ENCODE measurements around the gene NAV3.

DNA sequence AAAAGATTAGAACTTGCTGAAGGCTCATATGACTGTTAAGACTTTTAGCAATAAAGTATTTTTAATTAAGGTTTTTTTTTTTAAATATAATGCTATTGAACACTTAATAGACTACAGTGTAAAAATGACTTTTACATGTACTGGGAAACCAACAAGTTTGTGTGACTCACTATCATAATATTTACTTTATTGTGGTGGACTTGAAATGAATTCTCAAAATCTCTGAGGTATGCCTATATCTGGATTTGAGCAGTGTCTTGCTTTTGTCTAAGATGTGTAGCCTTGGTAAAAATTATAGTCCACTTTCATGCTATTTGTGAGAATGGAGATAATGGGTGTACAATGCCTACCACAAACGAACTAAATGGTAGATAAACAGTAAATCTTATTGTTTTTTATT, 33.9 kb upstream of the NAV3 start:
- TF ChIP-seq, protein P1, sequence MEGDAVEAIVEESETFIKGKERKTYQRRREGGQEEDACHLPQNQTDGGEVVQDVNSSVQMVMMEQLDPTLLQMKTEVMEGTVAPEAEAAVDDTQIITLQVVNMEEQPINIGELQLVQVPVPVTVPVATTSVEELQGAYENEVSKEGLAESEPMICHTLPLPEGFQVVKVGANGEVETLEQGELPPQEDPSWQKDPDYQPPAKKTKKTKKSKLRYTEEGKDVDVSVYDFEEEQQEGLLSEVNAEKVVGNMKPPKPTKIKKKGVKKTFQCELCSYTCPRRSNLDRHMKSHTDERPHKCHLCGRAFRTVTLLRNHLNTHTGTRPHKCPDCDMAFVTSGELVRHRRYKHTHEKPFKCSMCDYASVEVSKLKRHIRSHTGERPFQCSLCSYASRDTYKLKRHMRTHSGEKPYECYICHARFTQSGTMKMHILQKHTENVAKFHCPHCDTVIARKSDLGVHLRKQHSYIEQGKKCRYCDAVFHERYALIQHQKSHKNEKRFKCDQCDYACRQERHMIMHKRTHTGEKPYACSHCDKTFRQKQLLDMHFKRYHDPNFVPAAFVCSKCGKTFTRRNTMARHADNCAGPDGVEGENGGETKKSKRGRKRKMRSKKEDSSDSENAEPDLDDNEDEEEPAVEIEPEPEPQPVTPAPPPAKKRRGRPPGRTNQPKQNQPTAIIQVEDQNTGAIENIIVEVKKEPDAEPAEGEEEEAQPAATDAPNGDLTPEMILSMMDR (IDR thresholded peaks at IDR 0.05; ENCODE audit: insufficient read depth, low read length), result no peak
- TF ChIP-seq SPI1 (IDR thresholded peaks at IDR 0.05; ENCODE audit: borderline replicate concordance, low read depth), result no peak

Data from HL-60 (cell line).